ENCODE measurements around the gene GLTPD2.
A peak's percentile ranks its signal among the peaks of the same experiment; 100 is the strongest.

GLTPD2 gene

DNA sequence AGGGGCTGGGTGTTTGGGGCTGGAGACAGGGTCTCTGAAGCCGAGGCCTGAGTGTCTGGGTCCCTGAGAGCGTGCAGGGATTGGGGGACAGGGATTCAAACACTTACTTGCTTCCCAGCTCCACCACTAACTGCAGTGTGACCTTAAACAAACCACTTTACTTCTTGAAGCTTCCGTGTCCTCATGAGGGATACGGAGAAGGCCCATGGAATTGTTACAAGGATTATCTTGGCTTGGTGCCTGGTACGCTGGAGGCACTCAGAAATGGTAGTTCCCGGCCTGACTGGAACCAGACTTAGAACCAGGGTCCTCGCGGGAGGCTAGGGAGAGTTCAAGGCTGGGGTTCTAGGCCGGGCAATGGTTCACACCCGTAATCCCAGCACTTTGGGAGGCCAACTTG, 46.1 kb upstream of the GLTPD2 start:
- ATAC-seq: no peak

DNA sequence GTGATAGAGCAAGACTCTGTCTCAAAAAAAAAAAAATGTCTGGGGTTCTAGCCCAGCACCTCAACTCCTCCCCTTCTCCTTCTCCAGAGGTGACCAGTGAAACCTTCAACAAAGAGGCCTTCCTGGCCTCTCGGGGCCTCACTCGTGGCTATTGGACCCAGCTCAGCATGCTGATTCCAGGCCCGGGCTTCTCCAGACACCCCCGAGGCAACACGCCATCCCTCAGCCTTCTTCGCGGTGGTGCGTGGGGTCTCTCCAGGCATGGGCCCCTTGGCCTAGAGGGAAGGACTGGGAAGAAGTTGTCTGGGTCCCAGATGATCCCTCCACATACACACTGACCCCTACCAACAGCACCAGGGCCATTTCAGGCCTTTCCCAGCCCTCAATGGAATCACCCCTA, 45.5 kb upstream of the GLTPD2 start:
- TF ChIP-seq ISL1 (CRISPR knock-in tag; IDR thresholded peaks at IDR 0.05): no peak
- TF ChIP-seq, protein P1, sequence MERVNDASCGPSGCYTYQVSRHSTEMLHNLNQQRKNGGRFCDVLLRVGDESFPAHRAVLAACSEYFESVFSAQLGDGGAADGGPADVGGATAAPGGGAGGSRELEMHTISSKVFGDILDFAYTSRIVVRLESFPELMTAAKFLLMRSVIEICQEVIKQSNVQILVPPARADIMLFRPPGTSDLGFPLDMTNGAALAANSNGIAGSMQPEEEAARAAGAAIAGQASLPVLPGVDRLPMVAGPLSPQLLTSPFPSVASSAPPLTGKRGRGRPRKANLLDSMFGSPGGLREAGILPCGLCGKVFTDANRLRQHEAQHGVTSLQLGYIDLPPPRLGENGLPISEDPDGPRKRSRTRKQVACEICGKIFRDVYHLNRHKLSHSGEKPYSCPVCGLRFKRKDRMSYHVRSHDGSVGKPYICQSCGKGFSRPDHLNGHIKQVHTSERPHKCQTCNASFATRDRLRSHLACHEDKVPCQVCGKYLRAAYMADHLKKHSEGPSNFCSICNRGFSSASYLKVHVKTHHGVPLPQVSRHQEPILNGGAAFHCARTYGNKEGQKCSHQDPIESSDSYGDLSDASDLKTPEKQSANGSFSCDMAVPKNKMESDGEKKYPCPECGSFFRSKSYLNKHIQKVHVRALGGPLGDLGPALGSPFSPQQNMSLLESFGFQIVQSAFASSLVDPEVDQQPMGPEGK (CRISPR knock-in tag; IDR thresholded peaks at IDR 0.05; ENCODE audit: borderline replicate concordance): no peak
- ATAC-seq: no peak

More for the DNA sequence above, 46.1 kb upstream of the GLTPD2 start:
- TF ChIP-seq ZC3H10 (CRISPR knock-in tag; IDR thresholded peaks at IDR 0.05) (no peak), TCF4 (CRISPR knock-in tag; IDR thresholded peaks at IDR 0.05; ENCODE audit: borderline replicate concordance) (no peak), BACH2 (CRISPR knock-in tag; IDR thresholded peaks at IDR 0.05; ENCODE audit: borderline replicate concordance) (no peak), ZFP3 (CRISPR knock-in tag; IDR thresholded peaks at IDR 0.05) (no peak)

DNA sequence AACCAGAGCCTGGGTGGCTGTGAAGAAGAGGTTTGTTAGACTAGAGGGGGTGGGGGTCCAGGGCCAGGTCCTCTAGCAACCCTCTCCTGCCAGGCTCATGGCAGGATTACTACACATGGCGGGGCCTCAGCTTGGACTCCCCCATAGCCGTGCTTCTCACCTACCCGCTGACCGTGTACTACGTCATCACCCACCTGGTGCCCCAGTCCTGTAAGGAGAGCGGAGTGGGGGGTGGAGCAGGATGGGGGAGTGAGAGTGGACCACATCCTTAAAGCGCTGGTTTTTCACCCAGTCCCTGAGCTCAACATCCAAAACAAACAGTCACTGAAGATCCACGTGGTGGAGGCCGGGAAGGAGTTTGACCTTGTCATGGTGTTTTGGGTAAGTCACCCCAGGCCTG, 44.9 kb upstream of the GLTPD2 start:
- TF ChIP-seq ZNF565 (CRISPR knock-in tag; conservative IDR thresholded peaks at IDR 0.05; ENCODE audit: low read depth) (no peak), BACH2 (CRISPR knock-in tag; IDR thresholded peaks at IDR 0.05; ENCODE audit: borderline replicate concordance) (no peak), ISL1 (CRISPR knock-in tag; IDR thresholded peaks at IDR 0.05) (no peak)
- TF ChIP-seq, protein P1 (CRISPR knock-in tag; IDR thresholded peaks at IDR 0.05; ENCODE audit: borderline replicate concordance): no peak
- no peak for ATAC-seq

DNA sequence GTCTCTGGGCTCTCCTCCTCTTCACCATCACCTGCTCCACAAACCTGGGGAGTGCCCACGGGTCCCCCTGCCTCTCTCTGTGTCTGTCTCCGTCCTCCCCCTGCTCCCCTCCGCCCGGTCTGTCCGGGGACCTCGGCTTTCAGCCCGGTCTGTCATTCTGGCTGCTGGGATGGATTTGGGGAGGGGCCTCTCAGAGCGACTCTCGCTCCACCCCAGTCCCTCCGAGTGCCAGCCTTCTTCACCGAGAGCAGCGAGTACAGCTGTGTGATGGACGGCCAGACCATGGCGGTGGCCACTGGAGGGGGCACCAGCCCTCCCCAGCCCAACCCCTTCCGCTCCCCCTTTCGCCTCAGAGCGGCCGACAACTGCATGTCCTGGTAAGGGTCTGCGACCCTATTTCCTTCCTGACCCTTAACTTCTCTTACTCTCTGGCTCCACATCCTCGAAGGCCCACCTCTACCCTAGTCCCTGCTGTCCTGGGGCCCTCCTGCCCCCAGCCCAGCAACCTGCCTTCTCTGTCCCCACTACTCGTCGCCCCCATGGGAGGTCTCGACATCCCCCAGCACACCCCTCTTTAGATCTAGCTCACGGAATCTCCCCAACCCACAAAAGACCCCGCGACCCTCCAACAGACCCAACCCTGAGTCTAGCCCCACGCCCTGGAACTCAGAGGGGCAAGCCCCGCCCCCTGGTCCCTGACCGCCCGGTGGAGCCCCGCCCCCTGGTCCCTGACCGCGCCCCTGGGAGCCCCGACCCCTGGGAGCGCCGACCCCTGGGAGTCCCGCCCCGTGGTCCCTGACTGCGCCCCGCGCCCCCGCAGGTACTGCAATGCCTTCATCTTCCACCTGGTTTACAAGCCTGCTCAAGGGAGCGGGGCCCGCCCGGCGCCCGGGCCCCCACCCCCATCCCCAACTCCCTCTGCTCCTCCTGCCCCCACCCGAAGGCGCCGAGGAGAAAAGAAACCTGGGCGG, 43.5 kb upstream of the GLTPD2 start:
- ATAC-seq: no peak
- TF ChIP-seq TCF4 (CRISPR knock-in tag; IDR thresholded peaks at IDR 0.05; ENCODE audit: borderline replicate concordance): no peak

DNA sequence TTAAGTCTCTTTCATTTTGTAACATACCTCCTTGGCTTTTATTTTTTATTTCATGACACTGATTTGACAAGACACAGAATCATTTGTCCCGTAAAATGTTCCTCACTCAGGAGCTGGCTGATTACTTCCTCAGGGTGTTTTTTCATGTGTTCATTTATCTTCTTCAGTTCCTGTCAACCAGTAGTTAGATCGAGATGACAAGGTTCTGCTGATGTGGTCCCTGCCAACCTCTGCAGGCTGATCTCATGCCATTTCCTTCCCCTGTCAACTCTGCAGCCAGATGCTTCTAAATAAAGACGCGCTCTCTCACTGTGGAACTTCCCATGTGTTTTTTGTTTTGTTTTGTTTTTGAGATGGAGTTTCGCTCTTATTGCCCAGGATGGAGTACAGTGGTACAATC, 40.9 kb upstream of the GLTPD2 start:
- ATAC-seq: peak; percentile 59
- TF ChIP-seq OSR1 (CRISPR knock-in tag; IDR thresholded peaks at IDR 0.05) (no peak), ZC3H10 (CRISPR knock-in tag; IDR thresholded peaks at IDR 0.05) (no peak), SNAI2 (CRISPR knock-in tag; IDR thresholded peaks at IDR 0.05) (no peak), CSDC2 (CRISPR knock-in tag; IDR thresholded peaks at IDR 0.05) (no peak), TOX (CRISPR knock-in tag; IDR thresholded peaks at IDR 0.05; ENCODE audit: borderline replicate concordance) (no peak), ZFP3 (CRISPR knock-in tag; IDR thresholded peaks at IDR 0.05) (no peak), ZNF70 (CRISPR knock-in tag; IDR thresholded peaks at IDR 0.05) (no peak)
- TF ChIP-seq, protein P2, sequence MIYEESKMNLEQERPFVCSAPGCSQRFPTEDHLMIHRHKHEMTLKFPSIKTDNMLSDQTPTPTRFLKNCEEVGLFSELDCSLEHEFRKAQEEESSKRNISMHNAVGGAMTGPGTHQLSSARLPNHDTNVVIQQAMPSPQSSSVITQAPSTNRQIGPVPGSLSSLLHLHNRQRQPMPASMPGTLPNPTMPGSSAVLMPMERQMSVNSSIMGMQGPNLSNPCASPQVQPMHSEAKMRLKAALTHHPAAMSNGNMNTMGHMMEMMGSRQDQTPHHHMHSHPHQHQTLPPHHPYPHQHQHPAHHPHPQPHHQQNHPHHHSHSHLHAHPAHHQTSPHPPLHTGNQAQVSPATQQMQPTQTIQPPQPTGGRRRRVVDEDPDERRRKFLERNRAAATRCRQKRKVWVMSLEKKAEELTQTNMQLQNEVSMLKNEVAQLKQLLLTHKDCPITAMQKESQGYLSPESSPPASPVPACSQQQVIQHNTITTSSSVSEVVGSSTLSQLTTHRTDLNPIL (CRISPR knock-in tag; IDR thresholded peaks at IDR 0.05; ENCODE audit: low read depth): no peak
- TF ChIP-seq, protein P3, sequence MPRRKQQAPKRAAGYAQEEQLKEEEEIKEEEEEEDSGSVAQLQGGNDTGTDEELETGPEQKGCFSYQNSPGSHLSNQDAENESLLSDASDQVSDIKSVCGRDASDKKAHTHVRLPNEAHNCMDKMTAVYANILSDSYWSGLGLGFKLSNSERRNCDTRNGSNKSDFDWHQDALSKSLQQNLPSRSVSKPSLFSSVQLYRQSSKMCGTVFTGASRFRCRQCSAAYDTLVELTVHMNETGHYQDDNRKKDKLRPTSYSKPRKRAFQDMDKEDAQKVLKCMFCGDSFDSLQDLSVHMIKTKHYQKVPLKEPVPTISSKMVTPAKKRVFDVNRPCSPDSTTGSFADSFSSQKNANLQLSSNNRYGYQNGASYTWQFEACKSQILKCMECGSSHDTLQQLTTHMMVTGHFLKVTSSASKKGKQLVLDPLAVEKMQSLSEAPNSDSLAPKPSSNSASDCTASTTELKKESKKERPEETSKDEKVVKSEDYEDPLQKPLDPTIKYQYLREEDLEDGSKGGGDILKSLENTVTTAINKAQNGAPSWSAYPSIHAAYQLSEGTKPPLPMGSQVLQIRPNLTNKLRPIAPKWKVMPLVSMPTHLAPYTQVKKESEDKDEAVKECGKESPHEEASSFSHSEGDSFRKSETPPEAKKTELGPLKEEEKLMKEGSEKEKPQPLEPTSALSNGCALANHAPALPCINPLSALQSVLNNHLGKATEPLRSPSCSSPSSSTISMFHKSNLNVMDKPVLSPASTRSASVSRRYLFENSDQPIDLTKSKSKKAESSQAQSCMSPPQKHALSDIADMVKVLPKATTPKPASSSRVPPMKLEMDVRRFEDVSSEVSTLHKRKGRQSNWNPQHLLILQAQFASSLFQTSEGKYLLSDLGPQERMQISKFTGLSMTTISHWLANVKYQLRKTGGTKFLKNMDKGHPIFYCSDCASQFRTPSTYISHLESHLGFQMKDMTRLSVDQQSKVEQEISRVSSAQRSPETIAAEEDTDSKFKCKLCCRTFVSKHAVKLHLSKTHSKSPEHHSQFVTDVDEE (CRISPR knock-in tag; IDR thresholded peaks at IDR 0.05): no peak

DNA sequence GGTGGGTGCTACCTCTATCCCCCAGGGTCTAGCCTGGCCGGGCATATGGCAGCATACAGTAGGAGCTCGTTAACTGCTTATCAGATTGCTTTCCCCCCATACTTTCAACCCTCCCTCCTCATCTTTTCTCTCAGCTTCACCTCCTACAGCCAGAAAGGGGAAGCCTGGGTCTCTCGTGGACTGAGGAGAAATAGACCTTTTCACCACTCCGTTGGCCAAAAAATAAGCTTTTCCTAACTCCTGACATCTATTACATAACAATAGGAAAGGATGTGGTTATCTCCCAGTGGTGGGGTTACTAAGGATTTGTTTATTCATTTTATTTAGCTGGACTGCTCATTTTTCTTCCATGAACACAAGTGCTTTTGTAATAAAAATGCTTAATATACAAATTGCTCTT, 40.1 kb upstream of the GLTPD2 start:
- TF ChIP-seq ZFP3 (CRISPR knock-in tag; IDR thresholded peaks at IDR 0.05) (no peak), CSDC2 (CRISPR knock-in tag; IDR thresholded peaks at IDR 0.05) (no peak), ZFP30 (CRISPR knock-in tag; IDR thresholded peaks at IDR 0.05) (no peak), TCF4 (CRISPR knock-in tag; IDR thresholded peaks at IDR 0.05; ENCODE audit: borderline replicate concordance) (no peak), ZNF70 (CRISPR knock-in tag; IDR thresholded peaks at IDR 0.05) (no peak), SNAI2 (CRISPR knock-in tag; IDR thresholded peaks at IDR 0.05) (no peak)
- TF ChIP-seq, protein P3 (CRISPR knock-in tag; IDR thresholded peaks at IDR 0.05): no peak
- ATAC-seq: no peak
